Measurements from ENCODE around the gene PLA2G4E. TPM values are rescaled to one million over a fixed set of nuclear protein-coding genes. Genes with fewer than 3 reads are reported as not detected.
A peak's percentile ranks its signal among the peaks of the same experiment; 100 is the strongest.

PLA2G4E gene
- total RNA-seq, 4 donors from 2014 or later = not detected

DNA sequence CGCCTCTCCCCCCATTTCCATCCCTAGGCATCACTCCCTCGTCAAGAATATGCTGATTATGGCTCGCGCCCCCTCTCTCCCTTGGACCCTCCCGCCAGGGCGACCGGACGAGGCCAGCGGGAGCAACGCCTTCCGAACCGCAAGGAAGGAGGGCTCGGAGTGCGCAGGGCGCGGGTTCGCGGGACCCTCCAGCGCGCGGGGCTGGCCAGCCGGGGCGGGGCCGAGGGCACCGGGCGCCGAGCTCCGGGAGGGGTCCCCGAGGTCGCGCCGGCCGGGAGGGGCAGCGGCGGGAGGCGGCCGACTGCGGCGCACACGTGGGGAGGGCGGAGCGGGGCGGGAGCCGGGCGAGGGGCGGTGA, 49.0 kb downstream of the PLA2G4E start:
- intact Hi-C loops (cut with DNase I) = loop anchor here (5.0 kb wide), 1 partner anchor 45 kb away; no protein-coding TSS in a partner anchor
- Histone ChIP-seq H3K9me3 (no peaks in the 10 kb centered on the region), H3K4me1 (peaks cover 34 to 50% (median 46%) of the 10 kb centered on the region in 4 donors), H3K36me3 (no peaks in the 10 kb centered on the region), H3K27me3 (peaks cover 0 to 5% (median 0%) of the 10 kb centered on the region in 4 donors), H3K27ac (replicated peaks in 1 of 4) (peak overlapping the region; percentile 83 to 90 (median 84)), H3K4me3 (peak overlapping the region; percentile 82 to 97 (median 88))
- under 1% methylated on average over 21 of the region's 46 CpGs for WGBS
- TF ChIP-seq POLR2AphosphoS5 (IDR thresholded peaks at IDR 0.05) (no peak), EP300 (IDR thresholded peaks at IDR 0.05) (no peak)
- no peak for DNase-seq (ENCODE audit: extremely low spot score)

DNA sequence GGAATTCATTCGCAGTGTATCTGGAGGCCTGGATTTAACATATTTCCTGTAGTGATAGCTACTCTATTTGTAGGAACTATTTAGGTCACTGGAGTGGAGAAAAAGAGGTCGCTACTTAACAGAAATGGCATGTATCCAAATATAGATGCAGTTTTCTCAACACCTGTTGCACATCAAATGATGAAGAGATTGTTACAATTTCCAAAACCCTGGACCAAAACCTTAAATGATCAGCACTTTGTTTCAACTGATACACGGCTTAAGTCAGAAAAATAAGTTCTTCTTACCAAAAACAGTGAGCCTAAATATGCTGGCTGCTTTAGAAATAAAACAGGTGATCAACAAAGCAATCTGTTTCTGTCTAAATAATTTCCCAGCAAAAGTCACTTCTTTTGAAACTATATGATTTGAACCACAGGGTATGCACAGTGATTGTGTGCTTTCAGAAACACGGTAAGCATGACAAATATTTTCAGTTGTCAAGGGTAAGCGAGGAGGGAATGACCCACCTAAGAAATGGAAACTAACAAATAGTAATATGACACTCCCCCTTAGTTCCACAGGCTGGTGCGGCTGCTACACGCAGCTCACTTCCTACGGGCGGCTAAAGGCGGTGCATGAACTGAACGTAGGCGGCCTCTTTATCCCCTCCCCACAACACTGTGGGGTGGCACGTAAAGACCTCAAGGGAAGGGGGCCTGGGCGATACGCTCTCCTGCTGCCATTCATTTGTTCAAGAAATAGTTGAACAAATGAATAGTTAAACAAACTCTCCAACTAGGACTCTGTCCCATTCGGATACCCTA, 49.5 kb downstream of the PLA2G4E start:
- WGBS = 10% methylated on average over 16 of the region's 16 CpGs

DNA sequence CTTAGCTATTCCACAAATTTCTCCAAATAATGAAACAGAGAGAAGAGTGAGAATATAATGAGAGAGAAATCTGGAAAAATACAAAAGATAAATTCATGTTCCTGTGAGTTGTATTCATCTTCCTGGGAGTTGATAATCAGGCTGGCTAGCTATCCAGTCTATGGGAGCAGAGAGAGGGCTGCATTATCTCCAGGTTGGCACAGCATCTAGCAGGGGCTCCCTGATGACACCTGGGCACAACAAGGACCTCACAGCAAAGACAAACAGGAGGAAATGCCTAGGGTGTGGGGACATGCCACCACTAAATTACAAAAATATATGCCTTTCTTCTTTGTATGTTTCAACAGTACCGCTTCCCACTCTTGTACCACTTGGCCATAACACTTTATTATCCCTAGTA, 50.4 kb downstream of the PLA2G4E start:
- H3K4me3 ChIP-seq = peak overlapping the region; percentile 17 to 97 (median 88)
- DNase-seq (ENCODE audit: extremely low spot score) = no peak
- peak overlapping the region; percentile 35 to 90 (median 44) for H3K27ac ChIP-seq (replicated peaks in 1 of 4)
- H3K9me3 ChIP-seq = no peaks in the 10 kb centered on the region
- TF ChIP-seq POLR2A (IDR thresholded peaks at IDR 0.05; ENCODE audit: low read depth) (no peak), EP300 (IDR thresholded peaks at IDR 0.05) (no peak), POLR2AphosphoS5 (IDR thresholded peaks at IDR 0.05) (no peak)
- TF ChIP-seq, protein P1, sequence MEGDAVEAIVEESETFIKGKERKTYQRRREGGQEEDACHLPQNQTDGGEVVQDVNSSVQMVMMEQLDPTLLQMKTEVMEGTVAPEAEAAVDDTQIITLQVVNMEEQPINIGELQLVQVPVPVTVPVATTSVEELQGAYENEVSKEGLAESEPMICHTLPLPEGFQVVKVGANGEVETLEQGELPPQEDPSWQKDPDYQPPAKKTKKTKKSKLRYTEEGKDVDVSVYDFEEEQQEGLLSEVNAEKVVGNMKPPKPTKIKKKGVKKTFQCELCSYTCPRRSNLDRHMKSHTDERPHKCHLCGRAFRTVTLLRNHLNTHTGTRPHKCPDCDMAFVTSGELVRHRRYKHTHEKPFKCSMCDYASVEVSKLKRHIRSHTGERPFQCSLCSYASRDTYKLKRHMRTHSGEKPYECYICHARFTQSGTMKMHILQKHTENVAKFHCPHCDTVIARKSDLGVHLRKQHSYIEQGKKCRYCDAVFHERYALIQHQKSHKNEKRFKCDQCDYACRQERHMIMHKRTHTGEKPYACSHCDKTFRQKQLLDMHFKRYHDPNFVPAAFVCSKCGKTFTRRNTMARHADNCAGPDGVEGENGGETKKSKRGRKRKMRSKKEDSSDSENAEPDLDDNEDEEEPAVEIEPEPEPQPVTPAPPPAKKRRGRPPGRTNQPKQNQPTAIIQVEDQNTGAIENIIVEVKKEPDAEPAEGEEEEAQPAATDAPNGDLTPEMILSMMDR (IDR thresholded peaks at IDR 0.05) = no peak
- peaks cover 48 to 63% (median 58%) of the 10 kb centered on the region in 4 donors for H3K4me1 ChIP-seq
- intact Hi-C loops (cut with DNase I) = loop anchor here (5.0 kb wide), 1 partner anchor 43 kb away; no protein-coding TSS in a partner anchor
- no peaks in the 10 kb centered on the region for H3K36me3 ChIP-seq
- 74% methylated on average over 1 of the region's 1 CpG for WGBS
- no peaks in the 10 kb centered on the region for H3K27me3 ChIP-seq

More for the DNA sequence above, 49.5 kb downstream of the PLA2G4E start:
- no peaks in the 10 kb centered on the region for H3K36me3 ChIP-seq
- TF ChIP-seq POLR2AphosphoS5 (IDR thresholded peaks at IDR 0.05) = peak; percentile 45 to 73
- no peak for TF ChIP-seq EP300 (IDR thresholded peaks at IDR 0.05)
- TF ChIP-seq, protein P1 (IDR thresholded peaks at IDR 0.05) = no peak
- no peaks in the 10 kb centered on the region for H3K27me3 ChIP-seq
- peak overlapping the region; percentile 83 to 90 (median 84) for H3K27ac ChIP-seq (replicated peaks in 1 of 4)
- H3K4me3 ChIP-seq = peak overlapping the region; percentile 82 to 97 (median 88)
- no peak for DNase-seq (ENCODE audit: extremely low spot score)
- H3K9me3 ChIP-seq = no peaks in the 10 kb centered on the region
- H3K4me1 ChIP-seq = peaks cover 39 to 54% (median 51%) of the 10 kb centered on the region in 4 donors
- intact Hi-C loops (cut with DNase I) = loop anchor here (5.0 kb wide), 1 partner anchor 44 kb away; no protein-coding TSS in a partner anchor

DNA sequence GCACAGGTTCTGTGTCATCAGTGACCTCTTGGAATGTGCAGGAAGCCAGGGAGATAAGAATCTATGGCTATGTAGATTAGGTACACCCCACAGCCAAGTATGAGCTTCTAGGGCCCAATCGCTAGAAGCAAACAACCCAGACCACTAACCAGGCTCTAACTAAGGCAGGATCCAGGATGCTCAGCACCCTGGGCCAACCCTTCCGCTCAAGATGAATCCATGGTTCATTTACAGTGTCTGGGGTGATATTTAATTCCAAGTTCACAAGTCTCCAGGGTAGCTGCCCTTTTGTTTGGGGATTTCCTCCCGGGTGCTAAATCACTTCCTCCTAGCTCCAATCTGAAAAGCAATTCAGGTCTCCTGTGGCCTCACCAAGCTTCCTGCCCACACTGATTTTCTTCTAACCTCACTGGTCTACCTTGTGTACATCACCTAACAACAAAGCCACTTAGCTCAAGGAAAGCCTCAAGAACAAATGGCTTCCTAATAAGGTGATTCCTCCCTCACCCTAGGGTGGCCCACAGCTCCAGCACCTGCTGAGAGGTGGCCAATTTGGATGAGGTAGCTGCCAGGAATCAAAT, 50.9 kb downstream of the PLA2G4E start:
- no peak for DNase-seq (ENCODE audit: extremely low spot score)
- Histone ChIP-seq H3K27me3 (no peaks in the 10 kb centered on the region), H3K27ac (replicated peaks in 1 of 4) (peak overlapping the region; percentile 35 to 90 (median 46)), H3K4me1 (peaks cover 48 to 64% (median 58%) of the 10 kb centered on the region in 4 donors), H3K36me3 (no peaks in the 10 kb centered on the region), H3K9me3 (no peaks in the 10 kb centered on the region), H3K4me3 (peak overlapping the region; percentile 17 to 97 (median 88))
- intact Hi-C loops (cut with DNase I) = loop anchor here (5.0 kb wide), 1 partner anchor 43 kb away; no protein-coding TSS in a partner anchor
- 69% methylated on average over 2 of the region's 3 CpGs for WGBS
- TF ChIP-seq EP300 (IDR thresholded peaks at IDR 0.05) = no peak
- no peak for TF ChIP-seq POLR2AphosphoS5 (IDR thresholded peaks at IDR 0.05)
- no peak for TF ChIP-seq POLR2A (IDR thresholded peaks at IDR 0.05; ENCODE audit: low read depth)
- TF ChIP-seq, protein P1 (IDR thresholded peaks at IDR 0.05) = no peak

DNA sequence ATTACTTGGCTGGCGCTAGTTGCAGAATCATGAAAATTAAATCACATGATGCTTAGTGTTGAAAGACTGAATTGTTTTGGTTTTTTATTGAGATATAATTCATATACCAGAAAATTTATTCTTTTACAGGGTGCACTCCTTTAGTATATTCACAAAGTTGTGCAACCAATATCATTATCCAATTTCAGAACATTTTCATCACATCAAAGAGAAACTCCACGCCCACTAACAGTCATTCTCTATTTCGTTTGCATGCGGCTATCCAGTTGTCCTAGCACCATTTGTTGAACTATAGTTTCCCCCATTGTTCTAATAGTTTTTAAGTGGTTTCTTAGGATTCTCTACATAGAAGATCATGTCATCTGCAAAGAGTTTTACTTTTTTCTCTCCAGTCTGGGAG, 52.1 kb downstream of the PLA2G4E start:
- H3K27me3 ChIP-seq = no peaks in the 10 kb centered on the region
- DNase-seq (ENCODE audit: extremely low spot score) = no peak
- TF ChIP-seq, protein P1 (IDR thresholded peaks at IDR 0.05) = no peak
- TF ChIP-seq POLR2AphosphoS5 (IDR thresholded peaks at IDR 0.05) (no peak), EP300 (IDR thresholded peaks at IDR 0.05) (no peak), POLR2A (IDR thresholded peaks at IDR 0.05; ENCODE audit: low read depth) (no peak)
- whole genome bisulfite sequencing = 89% methylated on average over 4 of the region's 4 CpGs
- no peaks in the 10 kb centered on the region for H3K9me3 ChIP-seq
- H3K4me1 ChIP-seq = peaks cover 48 to 64% (median 58%) of the 10 kb centered on the region in 4 donors
- intact Hi-C loops (cut with DNase I) = no loop called here
- peak overlapping the region in 3 of 4 donors; percentile 38 to 90 (median 57) for H3K27ac ChIP-seq (replicated peaks in 1 of 4)
- H3K36me3 ChIP-seq = no peaks in the 10 kb centered on the region
- no peak overlapping the region for H3K4me3 ChIP-seq

All from esophagus muscularis mucosa (tissue), 4 donors.